Keratinocyte (primary cell): ENCODE results near the gene SEC22A.

Experiments
- EZH2 ChIP-seq: IDR thresholded peaks from one replicate; pipeline ENCODE4 v1.6.1; 2012; ENCODE audit warnings: inconsistent platforms, mild to moderate bottlenecking, low read length, moderate library complexity
- TF ChIP-seq, protein P1 (sequence below), 3 experiments: IDR thresholded peaks in 1 of 3; conservative IDR thresholded peaks in 1 of 3; optimal IDR thresholded peaks in 1 of 3; 2 replicates in 2 of 3; 3 replicates in 1 of 3; pipeline versions ENCODE3 to v1.5.1; 2011; ENCODE audit warnings: low read length in 3 of 3, mild to moderate bottlenecking in 3 of 3, moderate library complexity in 2 of 3, control low read depth in 1 of 3, inconsistent platforms in 1 of 3; ENCODE audit not compliant: insufficient read depth in 2 of 3; ENCODE audit errors: extremely low read depth in 1 of 3

DNA sequence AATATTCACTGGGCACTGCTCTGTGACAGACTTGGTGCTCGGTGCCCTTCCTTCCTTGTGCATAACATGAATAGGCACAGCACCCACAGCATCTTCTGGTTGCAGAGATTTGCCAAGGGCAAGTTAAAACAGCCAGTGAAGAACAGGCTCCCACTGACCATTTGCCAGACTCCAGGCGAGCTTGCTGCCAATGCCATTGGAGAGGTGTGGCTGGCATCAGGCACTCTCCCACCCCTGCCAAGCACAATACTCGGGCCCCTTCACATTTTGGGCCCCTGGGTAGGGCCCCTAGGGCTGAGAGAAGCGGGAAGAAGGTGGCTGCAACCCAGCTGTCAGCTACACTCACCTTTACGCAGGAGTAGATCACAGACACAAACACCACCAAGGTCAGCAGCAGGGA, 112.1 kb downstream of the SEC22A start:
- TF ChIP-seq, protein P1, sequence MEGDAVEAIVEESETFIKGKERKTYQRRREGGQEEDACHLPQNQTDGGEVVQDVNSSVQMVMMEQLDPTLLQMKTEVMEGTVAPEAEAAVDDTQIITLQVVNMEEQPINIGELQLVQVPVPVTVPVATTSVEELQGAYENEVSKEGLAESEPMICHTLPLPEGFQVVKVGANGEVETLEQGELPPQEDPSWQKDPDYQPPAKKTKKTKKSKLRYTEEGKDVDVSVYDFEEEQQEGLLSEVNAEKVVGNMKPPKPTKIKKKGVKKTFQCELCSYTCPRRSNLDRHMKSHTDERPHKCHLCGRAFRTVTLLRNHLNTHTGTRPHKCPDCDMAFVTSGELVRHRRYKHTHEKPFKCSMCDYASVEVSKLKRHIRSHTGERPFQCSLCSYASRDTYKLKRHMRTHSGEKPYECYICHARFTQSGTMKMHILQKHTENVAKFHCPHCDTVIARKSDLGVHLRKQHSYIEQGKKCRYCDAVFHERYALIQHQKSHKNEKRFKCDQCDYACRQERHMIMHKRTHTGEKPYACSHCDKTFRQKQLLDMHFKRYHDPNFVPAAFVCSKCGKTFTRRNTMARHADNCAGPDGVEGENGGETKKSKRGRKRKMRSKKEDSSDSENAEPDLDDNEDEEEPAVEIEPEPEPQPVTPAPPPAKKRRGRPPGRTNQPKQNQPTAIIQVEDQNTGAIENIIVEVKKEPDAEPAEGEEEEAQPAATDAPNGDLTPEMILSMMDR (optimal IDR thresholded peaks at IDR 0.05 in 1 of 3, IDR thresholded peaks at IDR 0.05 in 1 of 3, conservative IDR thresholded peaks at IDR 0.05 in 1 of 3; ENCODE audit: extremely low read depth in 1 of 3, insufficient read depth in 2 of 3, low read length in 3 of 3) = no peak
- TF ChIP-seq EZH2 = no peak
